Kidney capillary endothelial cell (primary cell): ENCODE measurements around the gene HDGFL3.
A peak's percentile ranks its signal among the peaks of the same experiment; 100 is the strongest.

Experiments
- DNase-seq: peaks from one replicate; pipeline ENCODE4 v3.0.0-alpha.2; 2018; ENCODE audit warnings: low spot score

The HDGFL3 gene

GRCh38 chr15:83127547-83128150 lies 80.0 kb downstream of the HDGFL3 start:
- DNase-seq = no peak

DNA sequence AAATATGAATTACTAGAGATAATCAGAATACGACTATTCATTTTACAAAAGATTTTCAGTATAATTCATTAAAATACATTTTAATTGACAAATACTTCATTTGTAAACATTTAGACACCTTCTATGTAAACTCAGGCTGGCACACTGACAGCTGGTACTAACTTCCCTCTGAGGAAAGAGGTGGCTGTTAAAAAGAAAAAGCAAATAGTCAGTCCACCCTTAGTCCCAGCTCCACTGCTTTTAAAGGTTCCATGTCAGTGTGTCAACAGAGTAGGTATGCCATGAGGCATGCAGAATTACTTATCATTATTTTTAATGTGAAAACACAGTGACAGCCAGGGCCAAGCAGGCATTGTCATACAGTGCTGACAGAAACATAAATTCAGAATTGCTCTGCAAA lies 84.1 kb downstream of the HDGFL3 start:
- DNase-seq = no peak

DNA sequence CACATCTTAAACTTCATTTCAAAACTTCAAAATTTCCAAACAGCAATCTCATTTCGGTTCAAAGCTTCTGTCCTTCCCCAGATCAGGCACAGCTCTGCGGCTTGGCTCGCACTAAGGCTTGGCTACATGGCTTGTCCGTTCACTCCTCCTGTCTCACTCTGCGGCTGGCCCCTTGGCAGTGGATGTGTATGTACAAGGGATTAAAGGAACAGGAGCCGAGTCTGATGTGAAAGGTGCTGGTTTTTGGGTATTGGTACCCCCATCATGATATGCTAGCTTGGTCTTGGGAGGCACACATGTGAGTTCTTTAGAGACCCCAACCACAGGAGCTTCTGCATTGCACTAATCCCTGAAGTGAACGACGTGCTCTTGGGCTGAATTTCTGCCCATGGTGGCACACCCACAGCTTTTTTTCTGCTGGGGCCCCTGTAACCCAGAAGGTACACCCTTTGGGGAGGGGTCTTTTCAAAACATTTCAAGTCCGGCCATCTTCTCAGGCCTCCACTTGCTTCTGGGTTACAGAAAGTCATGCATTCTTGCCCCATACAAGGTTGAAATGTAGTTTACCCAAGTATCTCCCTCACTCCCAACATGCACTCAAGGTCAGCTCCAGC lies 87.5 kb downstream of the HDGFL3 start:
- DNase-seq = no peak

DNA sequence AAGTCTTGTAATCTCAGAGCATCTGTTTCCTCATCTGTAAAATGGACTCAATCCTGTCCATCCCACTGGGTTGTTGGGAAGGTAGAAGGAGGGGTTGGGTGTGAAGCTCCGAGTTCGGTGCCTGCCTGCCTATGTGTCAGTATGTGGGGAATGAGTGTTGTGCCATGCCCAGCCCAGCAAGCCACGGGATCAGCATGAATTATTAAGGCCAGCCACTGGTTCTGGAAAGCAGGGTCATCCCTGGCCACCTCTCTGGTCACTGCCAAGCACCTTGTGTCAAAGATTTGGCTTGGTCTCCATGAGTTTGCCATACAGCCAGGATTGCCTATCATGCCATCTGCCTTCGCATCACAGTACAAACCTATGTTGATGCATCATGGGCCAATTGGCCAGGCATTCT lies 88.7 kb downstream of the HDGFL3 start:
- no peak for DNase-seq

GRCh38 chr15:83118291-83118827 lies 89.3 kb downstream of the HDGFL3 start:
- no peak for DNase-seq

DNA sequence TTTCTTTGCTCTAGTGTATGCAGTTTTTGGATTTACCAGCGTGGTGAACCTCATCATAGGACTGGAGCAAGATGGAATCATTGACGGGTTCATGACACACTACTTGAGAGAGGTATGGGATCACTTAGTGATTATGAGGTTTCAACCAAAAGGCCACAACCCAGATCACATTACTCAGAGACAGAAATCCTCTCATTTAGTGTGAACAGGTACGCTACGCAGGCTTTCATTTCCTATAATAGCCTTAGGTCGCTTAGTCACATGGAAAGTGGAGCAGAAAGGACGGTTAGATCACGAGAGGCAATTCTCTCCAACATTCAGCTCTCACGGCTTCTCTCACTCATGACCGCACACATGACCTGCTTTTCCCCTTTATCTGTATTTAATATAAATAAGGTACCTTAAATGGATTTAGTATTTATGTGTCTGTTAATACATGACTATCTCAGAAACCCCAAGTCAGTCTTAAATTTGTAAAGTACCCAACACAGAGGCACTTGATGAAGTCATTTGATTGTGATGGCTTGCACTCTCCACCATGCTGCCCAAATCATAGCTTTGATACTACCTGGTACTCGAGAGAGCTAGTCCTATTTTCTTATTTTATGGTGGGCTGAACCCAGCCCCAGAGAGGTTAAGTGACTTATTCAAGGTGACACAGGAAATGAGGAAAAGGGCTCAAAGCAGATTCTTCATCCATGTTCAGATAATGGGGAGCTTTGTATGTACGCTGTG lies 91.6 kb downstream of the HDGFL3 start:
- DNase-seq = no peak

- DNase-seq = no peak
These were observed 92.2 kb downstream of the HDGFL3 start for GRCh38 chr15:83115410-83115809.

DNA sequence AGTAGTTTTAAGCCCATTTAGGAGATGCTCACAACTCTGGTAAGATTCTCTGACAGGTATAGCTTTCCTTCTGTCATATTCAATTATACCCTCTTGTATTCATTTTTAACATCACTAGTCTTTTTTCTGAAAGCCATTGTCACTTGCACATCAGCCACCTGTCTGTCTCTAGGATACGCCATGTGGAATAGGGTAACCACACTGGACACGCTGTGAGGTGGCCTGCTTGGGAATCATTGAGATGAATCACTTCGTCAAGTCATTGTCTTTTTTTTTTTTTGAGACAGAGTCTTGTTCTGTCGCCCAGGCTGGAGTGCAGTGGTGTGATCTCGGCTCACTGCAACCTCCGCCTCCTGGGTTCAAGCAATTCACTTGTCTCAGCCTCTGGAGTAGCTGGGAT lies 92.8 kb downstream of the HDGFL3 start:
- DNase-seq = no peak

DNA sequence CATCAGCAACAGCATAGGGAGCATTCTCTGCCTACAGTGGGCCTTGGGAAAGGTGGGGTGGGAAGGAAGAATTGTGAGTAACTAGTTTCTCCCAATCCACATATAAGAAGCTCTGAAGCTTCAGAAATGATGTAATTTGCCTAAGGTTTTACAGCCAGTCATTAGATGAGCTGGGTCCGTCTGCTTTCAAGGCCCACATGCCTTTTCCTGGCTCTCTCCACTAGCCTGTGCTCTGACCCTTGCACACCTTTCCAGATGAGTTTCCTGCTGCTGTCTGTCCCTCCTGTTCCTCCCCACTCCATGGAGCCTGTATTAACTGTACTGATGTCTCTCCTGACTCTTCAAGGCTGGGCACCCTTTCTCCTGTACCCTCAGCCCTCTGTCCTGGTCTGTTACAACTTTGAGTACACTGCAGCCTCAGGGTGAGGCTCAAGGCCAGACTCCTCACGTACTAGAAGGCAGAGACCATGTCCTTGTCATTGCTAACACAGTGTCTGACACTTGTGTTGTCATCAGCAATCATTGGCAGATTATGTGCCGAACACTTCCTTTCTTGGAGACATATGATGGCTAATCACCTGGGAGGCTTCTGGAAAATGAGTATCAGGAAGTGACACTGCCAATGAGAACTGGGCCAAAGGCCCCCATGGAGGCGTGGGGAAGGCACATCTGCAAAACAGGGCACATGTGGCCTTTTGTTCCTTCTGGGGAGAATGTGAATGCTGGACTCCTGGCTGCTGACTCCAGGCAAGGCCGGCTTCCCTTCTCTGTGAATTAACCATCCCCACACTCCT lies 93.5 kb downstream of the HDGFL3 start:
- DNase-seq = peak; percentile 42

DNA sequence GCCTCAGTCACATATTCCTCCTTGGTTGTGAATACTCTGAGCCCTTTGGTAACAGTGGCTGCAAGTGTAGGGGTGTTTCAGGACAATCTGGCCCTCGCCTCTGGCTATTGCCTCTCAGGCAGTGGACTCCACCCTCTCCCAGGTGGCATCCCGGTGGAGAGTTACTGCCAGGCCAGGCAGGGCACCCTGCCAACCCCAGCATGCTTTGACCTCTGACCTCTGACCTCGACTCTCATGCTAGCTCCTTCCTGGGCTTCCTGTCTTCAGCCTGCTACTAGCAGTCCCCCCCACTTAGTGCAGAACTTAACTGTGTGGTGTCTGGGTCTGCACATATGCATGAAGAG lies 94.7 kb downstream of the HDGFL3 start:
- DNase-seq = no peak

DNA sequence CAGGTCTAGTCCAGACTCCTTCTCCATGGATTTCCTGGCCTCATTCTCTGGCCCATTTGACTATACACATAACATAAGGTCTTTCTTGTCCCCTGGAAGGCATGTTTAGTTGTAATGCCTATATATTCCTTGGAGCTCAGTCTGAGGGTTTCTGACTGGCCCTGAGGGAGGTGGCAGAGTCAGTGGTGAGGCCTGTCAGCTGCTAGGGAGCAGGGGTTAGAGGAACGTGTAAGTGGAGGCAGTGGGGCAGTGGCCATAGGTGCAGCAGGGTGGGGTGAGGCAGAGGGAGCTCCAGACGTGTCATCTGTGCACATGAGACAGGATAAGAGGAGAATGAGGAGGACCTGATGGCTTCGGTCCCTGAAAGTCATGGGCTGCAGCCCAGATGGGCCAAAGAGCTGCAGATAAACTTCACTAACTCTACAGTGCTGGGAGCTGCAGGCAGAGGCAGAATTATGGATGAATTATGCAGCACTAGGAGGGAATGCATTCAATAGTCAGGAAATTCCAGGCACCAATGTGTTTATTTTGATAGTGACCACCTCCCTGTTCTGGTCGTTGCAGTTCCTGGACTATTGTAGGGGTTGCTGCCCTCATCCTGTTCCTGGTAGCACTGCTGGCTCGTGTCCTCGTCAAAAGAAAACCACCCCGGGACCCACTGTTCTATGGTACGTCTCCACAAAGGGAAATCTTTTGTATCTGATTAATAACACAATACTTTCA lies 95.2 kb downstream of the HDGFL3 start:
- peak; percentile 56 for DNase-seq

- no peak for DNase-seq
These were observed 96.5 kb downstream of the HDGFL3 start for GRCh38 chr15:83111149-83111548.

DNA sequence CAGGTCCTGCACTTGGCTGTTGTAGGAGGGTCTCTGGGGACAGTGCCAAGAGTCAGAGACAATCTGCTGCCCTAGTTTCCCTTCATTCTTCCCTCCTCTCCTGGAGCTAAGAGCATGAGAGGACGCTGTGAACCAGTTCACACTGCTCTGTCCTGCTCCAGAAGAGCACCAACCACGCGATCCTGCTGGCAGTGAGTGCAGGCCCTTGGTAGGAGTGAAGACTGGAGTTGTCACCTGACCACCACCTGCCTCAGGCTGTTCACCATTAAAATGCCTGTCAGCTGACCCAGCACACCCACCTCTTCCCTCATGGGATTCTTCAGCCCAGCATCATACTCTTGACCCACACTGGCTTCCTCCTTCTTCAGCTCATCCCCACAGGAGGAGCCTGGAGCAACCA lies 97.2 kb downstream of the HDGFL3 start:
- DNase-seq = no peak

- no peak for DNase-seq
These were observed 98.1 kb downstream of the HDGFL3 start for GRCh38 chr15:83109532-83109931.

GRCh38 chr15:83108266-83109219 lies 99.1 kb downstream of the HDGFL3 start:
- peak; percentile 95 for DNase-seq

DNA sequence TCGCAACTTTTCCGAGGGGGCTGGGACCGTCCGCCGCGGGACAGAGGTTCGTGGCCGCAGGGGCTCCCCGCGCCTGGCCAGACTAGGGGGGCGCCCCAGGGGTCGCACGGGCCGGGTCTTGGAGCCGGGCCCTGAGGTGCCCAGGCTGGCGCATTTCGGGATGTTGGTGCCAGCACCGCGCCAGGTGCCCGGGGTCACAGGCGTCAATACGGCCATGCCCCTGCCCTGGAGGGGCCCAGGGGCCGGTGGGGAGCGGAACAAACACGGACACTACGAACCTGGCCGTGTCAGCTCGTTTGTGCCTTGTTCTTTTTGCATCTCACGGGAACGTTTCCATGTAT lies 99.8 kb downstream of the HDGFL3 start:
- DNase-seq = no peak

DNA sequence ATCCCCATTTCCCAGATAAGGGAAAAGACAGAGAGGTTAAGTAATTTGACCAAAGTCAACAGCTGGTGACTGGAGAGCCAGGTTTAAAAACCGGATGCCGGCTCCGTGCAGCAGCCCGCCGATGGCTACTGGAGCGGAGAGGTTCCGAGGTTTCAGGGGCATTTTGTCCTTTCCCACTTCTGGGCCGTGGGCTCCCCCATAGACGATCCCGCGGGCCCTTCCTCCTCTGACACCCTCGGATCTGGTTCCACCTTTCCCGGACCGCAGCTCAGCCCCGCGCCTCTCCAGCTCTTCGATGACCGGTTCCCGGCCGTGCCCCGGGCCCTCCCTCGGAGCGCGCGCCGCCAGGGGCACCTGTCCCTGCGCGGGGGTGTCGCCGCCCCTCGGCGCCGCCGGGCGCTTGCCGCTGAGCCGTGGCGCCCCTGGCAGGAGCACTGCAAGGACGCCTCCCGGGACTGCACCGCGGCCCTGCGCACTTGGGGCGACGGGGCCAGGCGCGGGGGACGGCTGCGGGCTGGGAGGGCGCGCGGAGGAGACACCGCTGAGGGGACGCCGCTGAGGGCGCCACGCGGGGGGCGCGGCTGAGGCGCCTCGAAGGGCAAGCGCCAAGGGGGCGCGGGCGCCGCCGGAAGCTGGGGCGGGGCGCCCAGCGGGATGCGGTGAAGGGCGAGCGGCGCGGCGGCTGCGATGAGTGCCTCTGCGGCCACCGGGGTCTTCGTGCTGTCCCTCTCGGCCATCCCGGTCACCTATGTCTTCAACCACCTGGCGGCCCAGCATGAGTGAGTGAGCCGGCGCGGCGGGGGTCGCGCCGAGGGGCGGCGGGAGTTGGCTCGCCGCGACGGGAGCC lies 100.4 kb downstream of the HDGFL3 start, which contains the start of gene TM6SF1:
Gene TM6SF1, plus strand, starts transcription at position 652 of the 847 bp plus-strand sequence. Its CDS starts 36 bp downstream, at position 688.
- no peak for DNase-seq

GRCh38 chr15:83105440-83105839 lies 102.2 kb downstream of the HDGFL3 start:
- no peak for DNase-seq

GRCh38 chr15:83104141-83104540 lies 103.5 kb downstream of the HDGFL3 start:
- DNase-seq = no peak

DNA sequence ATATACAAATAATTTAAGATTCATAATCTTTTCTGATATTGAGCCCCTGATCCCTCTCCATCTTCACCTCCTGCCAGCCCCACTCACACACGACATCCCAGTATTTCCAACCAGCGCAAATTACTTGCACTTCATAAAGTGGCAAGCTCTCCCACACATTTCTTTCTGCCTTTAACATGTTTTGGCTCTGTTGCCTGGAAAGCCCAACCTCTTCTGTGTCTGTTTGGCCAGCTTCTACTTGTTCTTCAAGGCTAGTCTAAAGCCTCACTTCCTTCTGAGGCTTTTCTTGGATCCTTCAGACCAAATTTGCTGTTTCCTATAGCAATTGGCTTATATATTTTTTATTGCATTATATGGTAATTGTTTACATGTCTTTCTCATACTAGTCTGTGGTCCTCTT lies 105.3 kb downstream of the HDGFL3 start:
- DNase-seq = no peak
